ENCODE measurements around the gene SC5D. TPM values are rescaled to one million over a fixed set of nuclear protein-coding genes. Genes with fewer than 3 reads are reported as not detected.

Gene SC5D
- total RNA-seq, 1 experiment from 2014 or later = 79.2 TPM

GRCh38 chr11:121282386-121282785 is 10.2 kb upstream of the SC5D start:
- peaks cover 6% of the 10 kb centered on the region; the same call in 1 of the 2 replicates for H3K4me1 Mint-ChIP-seq
- TF ChIP-seq CREM (CRISPR knock-in tag; IDR thresholded peaks at IDR 0.05) (no peak), NFE2L1 (CRISPR knock-in tag; IDR thresholded peaks at IDR 0.05) (no peak), NR2C2 (CRISPR knock-in tag; IDR thresholded peaks at IDR 0.05) (no peak), PRRX2 (CRISPR knock-in tag; IDR thresholded peaks at IDR 0.05) (no peak), ZBTB43 (CRISPR knock-in tag; IDR thresholded peaks at IDR 0.05) (no peak), MAX (CRISPR knock-in tag; IDR thresholded peaks at IDR 0.05) (no peak)
- TF ChIP-seq, protein P1, sequence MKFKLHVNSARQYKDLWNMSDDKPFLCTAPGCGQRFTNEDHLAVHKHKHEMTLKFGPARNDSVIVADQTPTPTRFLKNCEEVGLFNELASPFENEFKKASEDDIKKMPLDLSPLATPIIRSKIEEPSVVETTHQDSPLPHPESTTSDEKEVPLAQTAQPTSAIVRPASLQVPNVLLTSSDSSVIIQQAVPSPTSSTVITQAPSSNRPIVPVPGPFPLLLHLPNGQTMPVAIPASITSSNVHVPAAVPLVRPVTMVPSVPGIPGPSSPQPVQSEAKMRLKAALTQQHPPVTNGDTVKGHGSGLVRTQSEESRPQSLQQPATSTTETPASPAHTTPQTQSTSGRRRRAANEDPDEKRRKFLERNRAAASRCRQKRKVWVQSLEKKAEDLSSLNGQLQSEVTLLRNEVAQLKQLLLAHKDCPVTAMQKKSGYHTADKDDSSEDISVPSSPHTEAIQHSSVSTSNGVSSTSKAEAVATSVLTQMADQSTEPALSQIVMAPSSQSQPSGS (CRISPR knock-in tag; IDR thresholded peaks at IDR 0.05; ENCODE audit: borderline replicate concordance, low read depth) = no peak
- TF ChIP-seq, protein P2, sequence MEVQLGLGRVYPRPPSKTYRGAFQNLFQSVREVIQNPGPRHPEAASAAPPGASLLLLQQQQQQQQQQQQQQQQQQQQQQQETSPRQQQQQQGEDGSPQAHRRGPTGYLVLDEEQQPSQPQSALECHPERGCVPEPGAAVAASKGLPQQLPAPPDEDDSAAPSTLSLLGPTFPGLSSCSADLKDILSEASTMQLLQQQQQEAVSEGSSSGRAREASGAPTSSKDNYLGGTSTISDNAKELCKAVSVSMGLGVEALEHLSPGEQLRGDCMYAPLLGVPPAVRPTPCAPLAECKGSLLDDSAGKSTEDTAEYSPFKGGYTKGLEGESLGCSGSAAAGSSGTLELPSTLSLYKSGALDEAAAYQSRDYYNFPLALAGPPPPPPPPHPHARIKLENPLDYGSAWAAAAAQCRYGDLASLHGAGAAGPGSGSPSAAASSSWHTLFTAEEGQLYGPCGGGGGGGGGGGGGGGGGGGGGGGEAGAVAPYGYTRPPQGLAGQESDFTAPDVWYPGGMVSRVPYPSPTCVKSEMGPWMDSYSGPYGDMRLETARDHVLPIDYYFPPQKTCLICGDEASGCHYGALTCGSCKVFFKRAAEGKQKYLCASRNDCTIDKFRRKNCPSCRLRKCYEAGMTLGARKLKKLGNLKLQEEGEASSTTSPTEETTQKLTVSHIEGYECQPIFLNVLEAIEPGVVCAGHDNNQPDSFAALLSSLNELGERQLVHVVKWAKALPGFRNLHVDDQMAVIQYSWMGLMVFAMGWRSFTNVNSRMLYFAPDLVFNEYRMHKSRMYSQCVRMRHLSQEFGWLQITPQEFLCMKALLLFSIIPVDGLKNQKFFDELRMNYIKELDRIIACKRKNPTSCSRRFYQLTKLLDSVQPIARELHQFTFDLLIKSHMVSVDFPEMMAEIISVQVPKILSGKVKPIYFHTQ (CRISPR knock-in tag; IDR thresholded peaks at IDR 0.05) = no peak
- no peak overlapping the region for H3K4me3 Mint-ChIP-seq
- ChIA-PET CTCF (no interaction called here), POLR2A (no interaction called here)
- H3K27ac Mint-ChIP-seq = no peak overlapping the region
- ATAC-seq = no peak
- H3K9me3 Mint-ChIP-seq = peaks cover 39% of the 10 kb centered on the region
- H3K36me3 Mint-ChIP-seq = peaks cover 27% of the 10 kb centered on the region
- peaks cover 16% of the 10 kb centered on the region for H3K27me3 Mint-ChIP-seq (ENCODE audit: low read depth)
- DNase-seq (ENCODE audit: low spot score) = no peak

DNA sequence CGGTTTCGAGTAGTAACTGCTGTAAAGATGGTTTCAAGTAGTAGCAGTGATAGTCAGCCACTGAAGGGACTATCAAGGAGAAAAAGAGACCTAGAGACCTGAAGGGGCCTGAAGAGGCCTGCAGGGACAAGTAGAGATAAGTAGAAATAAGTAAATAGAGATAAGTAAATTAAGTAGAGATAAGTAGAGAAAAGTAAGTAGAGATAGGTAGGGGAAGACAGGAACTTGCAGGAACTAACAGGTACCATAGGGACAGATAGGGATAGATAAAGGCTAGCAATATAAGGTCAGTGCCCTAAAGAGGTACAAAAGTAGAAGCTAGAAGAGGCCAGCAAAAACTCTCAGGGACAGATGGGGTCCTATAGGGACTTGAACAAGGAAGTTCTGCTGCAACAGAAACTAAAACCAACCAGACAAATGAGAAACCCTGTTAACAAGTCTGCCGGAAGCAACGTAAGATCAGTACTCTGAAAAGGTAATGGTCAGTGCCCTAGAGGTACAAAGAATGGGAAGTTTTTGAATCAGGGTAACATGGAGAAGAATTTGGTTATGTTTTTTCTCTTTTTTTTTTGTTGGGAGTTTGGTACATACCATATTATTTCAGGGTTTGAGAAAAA is 9.6 kb upstream of the SC5D start:
- DNase-seq (ENCODE audit: low spot score) (no peak), ATAC-seq (no peak)
- TF ChIP-seq ZNF138 (CRISPR knock-in tag; conservative IDR thresholded peaks at IDR 0.05) (no peak), CBFB (CRISPR knock-in tag; IDR thresholded peaks at IDR 0.05; ENCODE audit: low read depth) (no peak), RORB (CRISPR knock-in tag; IDR thresholded peaks at IDR 0.05) (no peak), ETV6 (CRISPR knock-in tag; IDR thresholded peaks at IDR 0.05) (no peak), GRHL2 (CRISPR knock-in tag; IDR thresholded peaks at IDR 0.05; ENCODE audit: insufficient replicate concordance, severe bottlenecking) (no peak), TCF7 (CRISPR knock-in tag; IDR thresholded peaks at IDR 0.05; ENCODE audit: low read depth) (no peak), NR3C1 (CRISPR knock-in tag; conservative IDR thresholded peaks at IDR 0.05; ENCODE audit: low read depth) (no peak), ZNF416 (CRISPR knock-in tag; IDR thresholded peaks at IDR 0.05) (no peak)
- TF ChIP-seq, protein P3, sequence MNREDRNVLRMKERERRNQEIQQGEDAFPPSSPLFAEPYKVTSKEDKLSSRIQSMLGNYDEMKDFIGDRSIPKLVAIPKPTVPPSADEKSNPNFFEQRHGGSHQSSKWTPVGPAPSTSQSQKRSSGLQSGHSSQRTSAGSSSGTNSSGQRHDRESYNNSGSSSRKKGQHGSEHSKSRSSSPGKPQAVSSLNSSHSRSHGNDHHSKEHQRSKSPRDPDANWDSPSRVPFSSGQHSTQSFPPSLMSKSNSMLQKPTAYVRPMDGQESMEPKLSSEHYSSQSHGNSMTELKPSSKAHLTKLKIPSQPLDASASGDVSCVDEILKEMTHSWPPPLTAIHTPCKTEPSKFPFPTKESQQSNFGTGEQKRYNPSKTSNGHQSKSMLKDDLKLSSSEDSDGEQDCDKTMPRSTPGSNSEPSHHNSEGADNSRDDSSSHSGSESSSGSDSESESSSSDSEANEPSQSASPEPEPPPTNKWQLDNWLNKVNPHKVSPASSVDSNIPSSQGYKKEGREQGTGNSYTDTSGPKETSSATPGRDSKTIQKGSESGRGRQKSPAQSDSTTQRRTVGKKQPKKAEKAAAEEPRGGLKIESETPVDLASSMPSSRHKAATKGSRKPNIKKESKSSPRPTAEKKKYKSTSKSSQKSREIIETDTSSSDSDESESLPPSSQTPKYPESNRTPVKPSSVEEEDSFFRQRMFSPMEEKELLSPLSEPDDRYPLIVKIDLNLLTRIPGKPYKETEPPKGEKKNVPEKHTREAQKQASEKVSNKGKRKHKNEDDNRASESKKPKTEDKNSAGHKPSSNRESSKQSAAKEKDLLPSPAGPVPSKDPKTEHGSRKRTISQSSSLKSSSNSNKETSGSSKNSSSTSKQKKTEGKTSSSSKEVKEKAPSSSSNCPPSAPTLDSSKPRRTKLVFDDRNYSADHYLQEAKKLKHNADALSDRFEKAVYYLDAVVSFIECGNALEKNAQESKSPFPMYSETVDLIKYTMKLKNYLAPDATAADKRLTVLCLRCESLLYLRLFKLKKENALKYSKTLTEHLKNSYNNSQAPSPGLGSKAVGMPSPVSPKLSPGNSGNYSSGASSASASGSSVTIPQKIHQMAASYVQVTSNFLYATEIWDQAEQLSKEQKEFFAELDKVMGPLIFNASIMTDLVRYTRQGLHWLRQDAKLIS (CRISPR knock-in tag; IDR thresholded peaks at IDR 0.05; ENCODE audit: borderline replicate concordance) = no peak
- TF ChIP-seq, protein P4, sequence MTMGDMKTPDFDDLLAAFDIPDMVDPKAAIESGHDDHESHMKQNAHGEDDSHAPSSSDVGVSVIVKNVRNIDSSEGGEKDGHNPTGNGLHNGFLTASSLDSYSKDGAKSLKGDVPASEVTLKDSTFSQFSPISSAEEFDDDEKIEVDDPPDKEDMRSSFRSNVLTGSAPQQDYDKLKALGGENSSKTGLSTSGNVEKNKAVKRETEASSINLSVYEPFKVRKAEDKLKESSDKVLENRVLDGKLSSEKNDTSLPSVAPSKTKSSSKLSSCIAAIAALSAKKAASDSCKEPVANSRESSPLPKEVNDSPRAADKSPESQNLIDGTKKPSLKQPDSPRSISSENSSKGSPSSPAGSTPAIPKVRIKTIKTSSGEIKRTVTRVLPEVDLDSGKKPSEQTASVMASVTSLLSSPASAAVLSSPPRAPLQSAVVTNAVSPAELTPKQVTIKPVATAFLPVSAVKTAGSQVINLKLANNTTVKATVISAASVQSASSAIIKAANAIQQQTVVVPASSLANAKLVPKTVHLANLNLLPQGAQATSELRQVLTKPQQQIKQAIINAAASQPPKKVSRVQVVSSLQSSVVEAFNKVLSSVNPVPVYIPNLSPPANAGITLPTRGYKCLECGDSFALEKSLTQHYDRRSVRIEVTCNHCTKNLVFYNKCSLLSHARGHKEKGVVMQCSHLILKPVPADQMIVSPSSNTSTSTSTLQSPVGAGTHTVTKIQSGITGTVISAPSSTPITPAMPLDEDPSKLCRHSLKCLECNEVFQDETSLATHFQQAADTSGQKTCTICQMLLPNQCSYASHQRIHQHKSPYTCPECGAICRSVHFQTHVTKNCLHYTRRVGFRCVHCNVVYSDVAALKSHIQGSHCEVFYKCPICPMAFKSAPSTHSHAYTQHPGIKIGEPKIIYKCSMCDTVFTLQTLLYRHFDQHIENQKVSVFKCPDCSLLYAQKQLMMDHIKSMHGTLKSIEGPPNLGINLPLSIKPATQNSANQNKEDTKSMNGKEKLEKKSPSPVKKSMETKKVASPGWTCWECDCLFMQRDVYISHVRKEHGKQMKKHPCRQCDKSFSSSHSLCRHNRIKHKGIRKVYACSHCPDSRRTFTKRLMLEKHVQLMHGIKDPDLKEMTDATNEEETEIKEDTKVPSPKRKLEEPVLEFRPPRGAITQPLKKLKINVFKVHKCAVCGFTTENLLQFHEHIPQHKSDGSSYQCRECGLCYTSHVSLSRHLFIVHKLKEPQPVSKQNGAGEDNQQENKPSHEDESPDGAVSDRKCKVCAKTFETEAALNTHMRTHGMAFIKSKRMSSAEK (CRISPR knock-in tag; IDR thresholded peaks at IDR 0.05; ENCODE audit: borderline replicate concordance) = no peak
- TF ChIP-seq, protein P5, sequence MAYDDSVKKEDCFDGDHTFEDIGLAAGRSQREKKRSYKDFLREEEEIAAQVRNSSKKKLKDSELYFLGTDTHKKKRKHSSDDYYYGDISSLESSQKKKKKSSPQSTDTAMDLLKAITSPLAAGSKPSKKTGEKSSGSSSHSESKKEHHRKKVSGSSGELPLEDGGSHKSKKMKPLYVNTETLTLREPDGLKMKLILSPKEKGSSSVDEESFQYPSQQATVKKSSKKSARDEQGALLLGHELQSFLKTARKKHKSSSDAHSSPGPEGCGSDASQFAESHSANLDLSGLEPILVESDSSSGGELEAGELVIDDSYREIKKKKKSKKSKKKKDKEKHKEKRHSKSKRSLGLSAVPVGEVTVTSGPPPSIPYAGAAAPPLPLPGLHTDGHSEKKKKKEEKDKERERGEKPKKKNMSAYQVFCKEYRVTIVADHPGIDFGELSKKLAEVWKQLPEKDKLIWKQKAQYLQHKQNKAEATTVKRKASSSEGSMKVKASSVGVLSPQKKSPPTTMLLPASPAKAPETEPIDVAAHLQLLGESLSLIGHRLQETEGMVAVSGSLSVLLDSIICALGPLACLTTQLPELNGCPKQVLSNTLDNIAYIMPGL (CRISPR knock-in tag; IDR thresholded peaks at IDR 0.05) = no peak
- Mint-ChIP-seq H3K9me3 (peaks cover 34% of the 10 kb centered on the region), H3K27me3 (ENCODE audit: low read depth) (peaks cover 14% of the 10 kb centered on the region), H3K4me3 (no peak overlapping the region), H3K4me1 (peaks cover 6% of the 10 kb centered on the region; the same call in 1 of the 2 replicates), H3K36me3 (peaks cover 25% of the 10 kb centered on the region), H3K27ac (no peak overlapping the region)
- ChIA-PET POLR2A (no interaction called here), CTCF (no interaction called here)
